SK-N-MC (cell line): Measurements from ENCODE around the gene TET2.

ENCODE experiments used
- EZH2 ChIP-seq: fragments of 200-600 bp; sonication (generic); IDR thresholded peaks from one replicate; pipeline ENCODE4 v1.6.1; 2017; ENCODE audit warnings: antibody characterized with exemption
- FOXP2 ChIP-seq: optimal IDR thresholded peaks from 2 replicates; pipeline ENCODE3; 2011; ENCODE audit warnings: mild to moderate bottlenecking, moderate library complexity; ENCODE audit not compliant: insufficient read depth; ENCODE audit errors: extremely low read length, control extremely low read depth
- POLR2AphosphoS5 ChIP-seq: IDR thresholded peaks from 2 replicates; pipeline ENCODE4 v1.6.1; 2012; ENCODE audit warnings: mild to moderate bottlenecking, low read depth, low read length, borderline replicate concordance

DNA sequence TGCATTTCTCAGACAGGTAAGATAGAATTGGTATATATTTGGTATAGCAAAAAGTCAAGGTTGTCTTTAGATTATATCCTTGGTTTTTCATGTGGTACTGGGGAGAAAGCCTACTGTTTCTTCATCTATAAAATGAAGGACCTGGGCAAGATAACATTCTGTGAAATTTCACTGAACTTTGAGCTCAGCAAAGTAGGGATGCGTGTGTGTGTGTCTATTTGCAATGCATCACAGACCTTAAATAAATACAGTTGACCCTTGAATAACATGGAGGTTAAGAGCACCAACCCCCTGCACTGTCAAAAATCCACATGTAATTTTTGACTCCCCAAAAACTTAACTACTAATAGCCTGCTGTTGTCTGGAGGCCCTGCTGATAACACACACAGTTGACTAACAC is 25.2 kb downstream of the TET2 start:
- TF ChIP-seq POLR2AphosphoS5 (no peak), EZH2 (no peak), FOXP2 (no peak)
